IPS DF 4.7 (cell line): ENCODE data around the gene CCT3.
"Not testable (repeated sequence)": the region's sequence is repeated elsewhere in the genome, so short reads cannot be mapped to it uniquely, and the experiment has no call there.

Experiments used
- DNase-seq: peaks from one replicate; pipeline ENCODE4 v3.0.0-alpha.2; 2013; ENCODE audit warnings: low spot score; ENCODE audit errors: extremely low read depth

The CCT3 gene

GRCh38 chr1:156337052-156337887 is 822 bp downstream of the CCT3 start:
- no peak for DNase-seq

DNA sequence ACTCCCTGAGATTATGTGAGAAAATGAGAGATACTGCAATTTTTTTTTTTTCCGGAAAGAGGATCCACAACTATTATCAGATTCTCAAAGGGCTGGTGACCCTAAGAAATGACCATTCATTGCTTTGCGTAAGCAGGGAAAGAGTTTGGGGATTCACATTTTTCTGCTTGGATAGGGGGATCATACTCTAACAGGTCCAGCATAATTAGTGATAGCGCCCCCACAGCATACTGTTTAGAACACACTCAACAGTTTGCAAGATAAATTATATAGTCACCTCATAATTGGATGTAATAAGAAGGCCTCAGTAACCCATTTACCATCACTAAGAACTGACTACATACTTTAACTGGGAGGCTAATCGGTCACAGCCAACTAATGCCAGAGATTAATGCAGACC is 1.9 kb downstream of the CCT3 start:
- DNase-seq, result no peak

DNA sequence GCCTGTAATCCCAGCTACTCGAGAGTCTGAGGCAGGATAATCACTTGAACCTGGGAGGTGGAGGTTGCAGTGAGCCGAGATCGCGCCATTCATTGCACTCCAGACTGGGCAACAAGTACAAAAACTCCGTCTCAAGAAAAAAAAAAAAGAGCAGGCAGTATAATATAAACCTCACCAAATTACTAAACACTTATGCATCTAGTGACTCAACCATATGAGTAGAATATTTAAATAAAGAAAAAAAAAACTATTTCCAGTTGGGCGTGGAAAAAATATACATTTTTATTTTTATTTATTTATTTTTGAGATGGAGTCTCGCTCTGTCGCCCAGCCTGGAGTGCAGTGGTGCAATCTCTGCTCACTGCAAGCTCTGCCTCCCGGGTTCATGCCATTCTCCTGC is 14.9 kb downstream of the CCT3 start:
- DNase-seq, result not testable (repeated sequence)

- no peak for DNase-seq
These were observed 17.5 kb downstream of the CCT3 start for GRCh38 chr1:156320560-156320959.

- DNase-seq, result no peak
These were observed 18.4 kb downstream of the CCT3 start for GRCh38 chr1:156319664-156320063.

GRCh38 chr1:156316909-156317308 is 21.2 kb downstream of the CCT3 start:
- no peak for DNase-seq

- DNase-seq, result no peak
These were observed 27.1 kb downstream of the CCT3 start for GRCh38 chr1:156310962-156311361.

GRCh38 chr1:156308078-156308477 is 30.0 kb downstream of the CCT3 start:
- no peak for DNase-seq

GRCh38 chr1:156305215-156305614 is 32.9 kb downstream of the CCT3 start:
- no peak for DNase-seq

GRCh38 chr1:156303241-156303640 is 34.9 kb downstream of the CCT3 start:
- no peak for DNase-seq

- no peak for DNase-seq
These were observed 39.2 kb downstream of the CCT3 start, which contains the start of gene VHLL for GRCh38 chr1:156298852-156299357. Gene VHLL, minus strand, starts transcription at chr1:156299307. Its CDS starts 118 bp downstream, at chr1:156299189.

GRCh38 chr1:156295391-156295947 is 42.6 kb downstream of the CCT3 start, which contains the start of gene GLMP:
Gene GLMP, minus strand, starts transcription at chr1:156295679. Its CDS starts 34 bp downstream, at chr1:156295645.
- no peak for DNase-seq

DNA sequence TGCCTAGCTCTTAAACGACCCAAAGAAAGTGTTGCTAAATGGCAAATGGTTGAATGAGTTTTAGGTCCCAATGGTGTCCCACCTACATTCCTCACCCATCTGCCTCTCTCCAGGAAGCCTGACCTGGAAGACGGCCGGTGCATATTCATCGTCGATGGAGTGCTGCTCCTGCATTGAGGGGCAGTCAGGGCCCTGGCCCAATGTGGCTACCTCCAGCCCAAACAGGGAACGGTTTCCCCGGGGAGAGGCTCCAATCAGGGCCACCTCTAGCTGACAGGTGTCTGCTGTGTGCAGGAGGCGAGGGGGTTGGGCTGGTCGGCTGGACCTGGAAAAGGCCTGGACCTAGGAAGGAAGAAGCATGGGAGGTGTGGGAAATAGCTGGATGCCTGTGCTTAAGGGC is 44.2 kb downstream of the CCT3 start:
- no peak for DNase-seq

GRCh38 chr1:156293098-156293434 is 45.0 kb downstream of the CCT3 start:
- DNase-seq, result no peak

GRCh38 chr1:156291226-156292061 is 46.6 kb downstream of the CCT3 start:
- DNase-seq, result no peak

DNA sequence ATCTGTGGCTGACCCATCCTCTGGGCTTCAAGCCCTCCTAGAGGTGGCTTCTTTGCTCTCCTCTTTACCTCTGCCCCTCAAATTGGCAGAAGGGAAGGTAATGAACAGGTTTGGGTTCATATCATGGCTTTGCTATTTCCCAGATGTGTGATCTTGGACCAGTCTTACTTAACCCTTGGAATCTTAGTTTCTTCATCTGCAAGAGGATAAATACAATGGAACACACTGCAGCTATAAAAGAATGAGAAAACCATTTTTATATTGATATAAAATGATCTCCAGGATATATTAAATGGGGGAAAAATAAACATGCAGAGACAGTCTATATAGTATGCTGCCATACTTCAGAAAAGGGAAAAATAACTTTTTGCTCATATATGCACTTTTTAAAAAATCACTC is 48.2 kb downstream of the CCT3 start:
- no peak for DNase-seq

DNA sequence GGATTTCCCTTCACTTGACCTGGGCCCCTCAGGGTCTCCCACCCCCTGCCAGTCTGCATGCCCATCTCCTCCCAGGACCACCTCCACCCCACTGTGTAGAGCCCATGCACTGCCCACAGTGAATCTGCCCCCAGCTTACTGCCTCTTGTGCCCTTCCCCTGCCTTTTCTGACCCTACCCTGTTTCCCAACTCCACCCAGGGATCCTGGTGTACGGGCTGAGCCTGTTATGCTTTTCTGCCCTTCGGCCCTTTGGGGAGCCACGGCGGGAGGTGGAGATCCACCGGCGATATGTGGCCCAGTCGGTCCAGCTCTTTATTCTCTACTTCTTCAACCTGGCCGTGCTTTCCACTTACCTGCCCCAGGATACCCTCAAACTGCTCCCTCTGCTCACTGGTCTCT is 52.0 kb downstream of the CCT3 start:
- DNase-seq, result no peak

DNA sequence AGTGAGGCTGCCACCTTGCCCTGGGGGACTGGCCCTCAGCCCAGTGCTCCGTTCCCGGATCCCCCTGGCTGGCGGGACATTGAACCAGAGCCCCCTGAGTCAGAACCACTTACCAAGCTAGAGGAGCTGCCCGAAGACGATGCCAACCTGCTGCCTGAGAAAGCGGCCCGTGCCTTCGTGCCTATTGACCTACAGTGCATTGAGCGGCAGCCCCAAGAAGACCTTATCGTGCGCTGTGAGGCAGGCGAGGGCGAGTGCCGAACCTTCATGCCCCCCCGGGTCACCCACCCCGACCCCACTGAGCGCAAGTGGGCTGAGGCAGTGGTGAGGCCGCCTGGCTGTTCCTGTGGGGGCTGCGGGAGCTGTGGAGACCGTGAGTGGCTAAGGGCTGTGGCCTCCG is 52.7 kb downstream of the CCT3 start:
- DNase-seq, result no peak

DNA sequence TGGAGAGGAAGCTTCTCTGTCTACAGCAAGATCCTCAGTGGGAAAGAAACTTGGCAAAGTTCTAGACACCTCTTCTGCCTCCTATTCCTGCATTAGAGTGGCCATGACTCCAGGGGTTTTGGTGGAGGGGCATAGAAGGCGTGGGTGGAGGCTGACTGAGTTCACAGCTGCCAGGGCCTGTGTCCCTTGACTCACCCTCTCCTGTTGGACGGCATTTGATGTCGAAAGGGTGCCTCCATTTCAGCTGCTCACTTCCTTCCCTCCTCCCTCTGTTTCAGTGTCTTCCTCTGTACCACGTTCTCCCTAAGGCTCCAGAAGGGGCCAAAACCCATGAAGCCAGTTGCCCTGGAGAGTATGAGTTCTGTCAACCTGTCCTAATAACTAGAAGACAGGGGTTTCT is 53.3 kb downstream of the CCT3 start:
- no peak for DNase-seq

DNA sequence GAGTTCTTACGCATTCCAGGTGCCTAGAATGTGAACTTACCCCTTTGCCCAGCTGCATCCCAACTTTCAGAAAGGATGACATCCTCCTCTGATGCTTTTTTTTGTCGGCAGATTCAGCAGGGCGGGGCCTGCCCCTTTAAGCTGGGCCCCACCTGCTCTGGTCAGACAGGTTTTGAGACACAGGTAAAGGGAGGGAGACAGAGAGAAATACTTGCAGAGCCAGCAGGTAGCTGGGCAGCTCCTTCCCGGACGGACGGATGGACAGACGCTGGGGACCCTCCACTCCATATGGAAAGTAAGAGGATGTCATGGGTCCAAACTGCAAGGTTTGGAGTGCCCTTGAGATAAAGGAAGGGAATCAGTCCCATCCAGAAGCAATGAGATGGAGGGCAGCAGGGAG is 54.0 kb downstream of the CCT3 start, which contains the start of gene TMEM79:
Gene TMEM79, plus strand, starts transcription at position 214 of the 400 bp plus-strand sequence. CDS start 902 bp downstream, outside the sequence.
- no peak for DNase-seq

DNA sequence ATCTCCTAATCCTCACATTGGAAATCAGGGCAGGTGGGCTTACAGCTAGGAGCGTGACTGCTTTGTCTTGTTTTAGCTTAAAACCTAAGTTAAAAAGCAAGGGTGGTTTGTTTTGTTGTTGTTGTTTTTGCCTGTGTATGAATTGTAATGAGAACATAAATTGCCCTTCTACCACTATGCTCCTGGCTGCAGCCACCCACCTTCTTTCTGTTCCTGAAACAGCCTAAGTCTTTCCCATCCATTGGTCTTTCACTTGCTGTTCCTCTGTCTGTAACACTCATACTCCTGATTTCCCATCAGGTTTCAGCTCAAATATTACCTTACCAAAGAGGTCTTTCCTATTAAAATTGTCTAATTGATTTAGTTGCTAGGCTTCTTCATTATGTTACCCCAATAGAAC is 54.6 kb downstream of the CCT3 start:
- no peak for DNase-seq
